ENCODE data around the gene MICU1.

The MICU1 gene

GRCh38 chr10:72511459-72511858 is 114.4 kb downstream of the MICU1 start:
- H3K9me3 Mint-ChIP-seq = peaks cover 15% of the 10 kb centered on the region
- H3K27me3 Mint-ChIP-seq (ENCODE audit: low read depth, poor library complexity) = no peaks in the 10 kb centered on the region
- H3K4me1 Mint-ChIP-seq = no peaks in the 10 kb centered on the region
- peaks cover 36% of the 10 kb centered on the region for H3K36me3 Mint-ChIP-seq (ENCODE audit: low read depth)
- TF ChIP-seq CTCF (IDR thresholded peaks at IDR 0.05) = no peak
- H3K4me3 Mint-ChIP-seq = no peak overlapping the region
- no peak overlapping the region for H3K27ac Mint-ChIP-seq
- DNase-seq = no peak

- Mint-ChIP-seq H3K9me3 (peaks cover 23% of the 10 kb centered on the region), H3K4me1 (no peaks in the 10 kb centered on the region), H3K27ac (no peak overlapping the region), H3K36me3 (ENCODE audit: low read depth) (peaks cover 34% of the 10 kb centered on the region), H3K4me3 (no peak overlapping the region), H3K27me3 (ENCODE audit: low read depth, poor library complexity) (no peaks in the 10 kb centered on the region)
- DNase-seq = no peak
- TF ChIP-seq CTCF (IDR thresholded peaks at IDR 0.05) = no peak
These were observed 115.9 kb downstream of the MICU1 start for GRCh38 chr10:72509941-72510340.

GRCh38 chr10:72509206-72509799 is 116.6 kb downstream of the MICU1 start:
- Mint-ChIP-seq H3K4me3 (no peak overlapping the region), H3K27me3 (ENCODE audit: low read depth, poor library complexity) (no peaks in the 10 kb centered on the region), H3K4me1 (no peaks in the 10 kb centered on the region), H3K9me3 (peaks cover 22% of the 10 kb centered on the region), H3K27ac (no peak overlapping the region), H3K36me3 (ENCODE audit: low read depth) (peaks cover 34% of the 10 kb centered on the region)
- DNase-seq = no peak
- no peak for TF ChIP-seq CTCF (IDR thresholded peaks at IDR 0.05)

- no peaks in the 10 kb centered on the region for H3K4me1 Mint-ChIP-seq
- H3K27me3 Mint-ChIP-seq (ENCODE audit: low read depth, poor library complexity) = no peaks in the 10 kb centered on the region
- DNase-seq = no peak
- H3K36me3 Mint-ChIP-seq (ENCODE audit: low read depth) = peaks cover 37% of the 10 kb centered on the region
- TF ChIP-seq CTCF (IDR thresholded peaks at IDR 0.05) = no peak
- H3K27ac Mint-ChIP-seq = no peak overlapping the region
- no peak overlapping the region for H3K4me3 Mint-ChIP-seq
- peaks cover 28% of the 10 kb centered on the region for H3K9me3 Mint-ChIP-seq
These were observed 117.8 kb downstream of the MICU1 start for GRCh38 chr10:72508033-72508432.

GRCh38 chr10:72506474-72506873 is 119.4 kb downstream of the MICU1 start:
- H3K4me1 Mint-ChIP-seq = no peaks in the 10 kb centered on the region
- no peaks in the 10 kb centered on the region for H3K27me3 Mint-ChIP-seq (ENCODE audit: low read depth, poor library complexity)
- peaks cover 29% of the 10 kb centered on the region for H3K9me3 Mint-ChIP-seq
- no peak overlapping the region for H3K4me3 Mint-ChIP-seq
- no peak overlapping the region for H3K27ac Mint-ChIP-seq
- H3K36me3 Mint-ChIP-seq (ENCODE audit: low read depth) = peaks cover 38% of the 10 kb centered on the region
- TF ChIP-seq CTCF (IDR thresholded peaks at IDR 0.05) = no peak
- no peak for DNase-seq

- TF ChIP-seq CTCF (IDR thresholded peaks at IDR 0.05) = no peak
- Mint-ChIP-seq H3K9me3 (peaks cover 29% of the 10 kb centered on the region), H3K36me3 (ENCODE audit: low read depth) (peaks cover 38% of the 10 kb centered on the region), H3K27ac (no peak overlapping the region), H3K27me3 (ENCODE audit: low read depth, poor library complexity) (no peaks in the 10 kb centered on the region), H3K4me1 (no peaks in the 10 kb centered on the region), H3K4me3 (no peak overlapping the region)
- DNase-seq = no peak
These were observed 120.4 kb downstream of the MICU1 start for GRCh38 chr10:72505435-72505834.
